Hepatocyte (in vitro differentiated cells): ENCODE results near the gene ELOVL5. TPM values are rescaled to one million over a fixed set of nuclear protein-coding genes. Genes with fewer than 3 reads are reported as not detected.

Experiments
- DNase-seq: peaks from one replicate; pipeline ENCODE4 v3.0.0-alpha.2; 2016; ENCODE audit warnings: low spot score
- H2AFZ ChIP-seq: fragments of 200-600 bp; sonication (generic); 2 replicates; pipeline ENCODE4 v1.6.0; 2016; ENCODE audit warnings: antibody characterized with exemption, mild to moderate bottlenecking
- H3K27ac ChIP-seq: fragments of 200-600 bp; sonication (generic); 2 replicates; pipeline ENCODE4 v1.5.1; 2016; ENCODE audit warnings: mild to moderate bottlenecking
- H3K27me3 ChIP-seq: fragments of 200-600 bp; sonication (generic); 2 replicates; pipeline ENCODE4 v1.6.1; 2016
- H3K36me3 ChIP-seq: fragments of 200-600 bp; sonication (generic); replicated peaks from 2 replicates; pipeline ENCODE4 v1.5.1; 2016; ENCODE audit warnings: low read depth; ENCODE audit not compliant: insufficient read depth
- H3K4me1 ChIP-seq: fragments of 200-600 bp; sonication (generic); 2 replicates; pipeline ENCODE4 v1.5.1; 2016; ENCODE audit warnings: mild to moderate bottlenecking, moderate library complexity; ENCODE audit not compliant: insufficient read depth
- H3K4me2 ChIP-seq: fragments of 200-600 bp; sonication (generic); 2 replicates; pipeline ENCODE4 v1.6.0; 2016
- H3K4me3 ChIP-seq: fragments of 200-600 bp; sonication (generic); 2 replicates; pipeline ENCODE4 v1.5.1; 2016; ENCODE audit warnings: mild to moderate bottlenecking
- H3K79me2 ChIP-seq: fragments of 200-600 bp; sonication (generic); 2 replicates; pipeline ENCODE4 v1.6.0; 2017; ENCODE audit warnings: mild to moderate bottlenecking
- H3K9me2 ChIP-seq: fragments of 200-600 bp; sonication (generic); replicated peaks from 2 replicates; pipeline ENCODE4 v1.6.0; 2017; ENCODE audit warnings: mild to moderate bottlenecking; ENCODE audit not compliant: insufficient read depth
- H3K9me3 ChIP-seq: fragments of 200-600 bp; sonication (generic); 2 replicates; pipeline ENCODE4 v1.5.1; 2016; ENCODE audit warnings: low read depth, mild to moderate bottlenecking
- H4K20me1 ChIP-seq: fragments of 200-600 bp; sonication (generic); 2 replicates; pipeline ENCODE4 v1.6.0; 2016; ENCODE audit warnings: mild to moderate bottlenecking; ENCODE audit not compliant: insufficient read depth, poor library complexity, severe bottlenecking
- EZH2 ChIP-seq: fragments of 200-600 bp; sonication (generic); IDR thresholded peaks from 2 replicates; pipeline ENCODE4 v1.6.1; 2016; ENCODE audit warnings: antibody characterized with exemption, mild to moderate bottlenecking, borderline replicate concordance
- EZH2phosphoT487 ChIP-seq: fragments of 200-600 bp; sonication (generic); IDR thresholded peaks from one replicate; pipeline ENCODE4 v1.6.1; 2018; ENCODE audit warnings: antibody characterized with exemption, mild to moderate bottlenecking, low read depth, moderate library complexity; ENCODE audit not compliant: unreplicated experiment, severe bottlenecking
- WGBS: methylation state at CpG from one replicate; pipeline ENCODE4 v1.1.6; 2016; ENCODE audit warnings: low lambda C conversion rate; ENCODE audit errors: missing lambda C conversion rate; 5-methylcytosine and 5-hydroxymethylcytosine counted together
- polyA plus RNA-seq: library from polyadenylated mRNA; unstranded; fragments of >200 nt; fragmentation: Nextera tagmentation; extraction: Ambion mirVana; gene quantifications from 2 replicates; pipeline ENCODE4 v1.2.1, GENCODE V29; 2016
- total RNA-seq: library from RNA; depleted of rRNA; stranded (reverse); fragments of >200 nt; gene quantifications from 2 replicates; pipeline ENCODE4 v1.2.3, GENCODE V29; 2014
- TF ChIP-seq, protein P1 (sequence below): fragments of 200-600 bp; sonication (generic); IDR thresholded peaks from 2 replicates; pipeline ENCODE4 v1.5.1; 2016; ENCODE audit warnings: antibody characterized with exemption, mild to moderate bottlenecking; ENCODE audit not compliant: poor library complexity

Gene ELOVL5
- total and polyA plus RNA-seq, 2 experiments from 2014 or later = 144 to 156 TPM

GRCh38 chr6:53326372-53327016, 22.3 kb downstream of the ELOVL5 start:
- DNase-seq = peak; percentile 69
- Histone ChIP-seq H3K9me2 (no peaks in the 10 kb centered on the region), H3K36me3 (no peaks in the 10 kb centered on the region), H3K9me3 (no peaks in the 10 kb centered on the region), H3K4me2 (peak overlapping the region; percentile 43), H4K20me1 (peaks cover 15% of the 10 kb centered on the region), H3K79me2 (peaks cover 89% of the 10 kb centered on the region), H2AFZ (no peak overlapping the region), H3K27ac (peak overlapping the region; percentile 25), H3K27me3 (no peaks in the 10 kb centered on the region), H3K4me1 (peaks cover 20% of the 10 kb centered on the region), H3K4me3 (no peak overlapping the region)
- TF ChIP-seq EZH2 (no peak), EZH2phosphoT487 (no peak)
- TF ChIP-seq, protein P1, sequence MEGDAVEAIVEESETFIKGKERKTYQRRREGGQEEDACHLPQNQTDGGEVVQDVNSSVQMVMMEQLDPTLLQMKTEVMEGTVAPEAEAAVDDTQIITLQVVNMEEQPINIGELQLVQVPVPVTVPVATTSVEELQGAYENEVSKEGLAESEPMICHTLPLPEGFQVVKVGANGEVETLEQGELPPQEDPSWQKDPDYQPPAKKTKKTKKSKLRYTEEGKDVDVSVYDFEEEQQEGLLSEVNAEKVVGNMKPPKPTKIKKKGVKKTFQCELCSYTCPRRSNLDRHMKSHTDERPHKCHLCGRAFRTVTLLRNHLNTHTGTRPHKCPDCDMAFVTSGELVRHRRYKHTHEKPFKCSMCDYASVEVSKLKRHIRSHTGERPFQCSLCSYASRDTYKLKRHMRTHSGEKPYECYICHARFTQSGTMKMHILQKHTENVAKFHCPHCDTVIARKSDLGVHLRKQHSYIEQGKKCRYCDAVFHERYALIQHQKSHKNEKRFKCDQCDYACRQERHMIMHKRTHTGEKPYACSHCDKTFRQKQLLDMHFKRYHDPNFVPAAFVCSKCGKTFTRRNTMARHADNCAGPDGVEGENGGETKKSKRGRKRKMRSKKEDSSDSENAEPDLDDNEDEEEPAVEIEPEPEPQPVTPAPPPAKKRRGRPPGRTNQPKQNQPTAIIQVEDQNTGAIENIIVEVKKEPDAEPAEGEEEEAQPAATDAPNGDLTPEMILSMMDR = no peak
- WGBS = 59% methylated on average over 11 of the region's 11 CpGs

DNA sequence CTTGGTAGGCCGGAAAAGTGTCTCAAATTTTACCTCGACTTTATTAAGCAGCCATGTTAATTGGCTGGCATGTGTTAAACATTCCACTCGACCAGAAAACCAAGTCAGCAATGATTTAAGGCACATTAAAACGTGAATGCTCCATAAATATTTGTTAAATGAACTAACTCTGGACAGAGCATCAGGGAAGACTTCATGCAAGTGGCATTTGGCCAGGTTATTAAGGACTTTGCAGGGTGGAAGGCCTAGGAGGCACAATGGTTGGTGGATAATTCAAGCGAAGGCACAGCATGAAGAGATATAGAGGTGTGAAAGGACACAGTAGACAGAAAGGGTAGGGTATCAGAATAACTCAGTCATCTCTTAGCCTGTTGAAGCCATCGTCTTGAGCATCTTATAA, 23.0 kb downstream of the ELOVL5 start:
- Histone ChIP-seq H3K4me1 (peaks cover 25% of the 10 kb centered on the region), H3K9me3 (no peaks in the 10 kb centered on the region), H3K36me3 (no peaks in the 10 kb centered on the region), H3K27ac (no peak overlapping the region), H3K4me2 (no peak overlapping the region), H4K20me1 (peaks cover 20% of the 10 kb centered on the region), H3K79me2 (peaks cover 89% of the 10 kb centered on the region), H3K27me3 (no peaks in the 10 kb centered on the region), H3K9me2 (no peaks in the 10 kb centered on the region), H2AFZ (no peak overlapping the region), H3K4me3 (no peak overlapping the region)
- DNase-seq = no peak
- 91% methylated on average over 6 of the region's 6 CpGs for WGBS
- no peak for TF ChIP-seq EZH2
- TF ChIP-seq, protein P1 = no peak
- no peak for TF ChIP-seq EZH2phosphoT487

DNA sequence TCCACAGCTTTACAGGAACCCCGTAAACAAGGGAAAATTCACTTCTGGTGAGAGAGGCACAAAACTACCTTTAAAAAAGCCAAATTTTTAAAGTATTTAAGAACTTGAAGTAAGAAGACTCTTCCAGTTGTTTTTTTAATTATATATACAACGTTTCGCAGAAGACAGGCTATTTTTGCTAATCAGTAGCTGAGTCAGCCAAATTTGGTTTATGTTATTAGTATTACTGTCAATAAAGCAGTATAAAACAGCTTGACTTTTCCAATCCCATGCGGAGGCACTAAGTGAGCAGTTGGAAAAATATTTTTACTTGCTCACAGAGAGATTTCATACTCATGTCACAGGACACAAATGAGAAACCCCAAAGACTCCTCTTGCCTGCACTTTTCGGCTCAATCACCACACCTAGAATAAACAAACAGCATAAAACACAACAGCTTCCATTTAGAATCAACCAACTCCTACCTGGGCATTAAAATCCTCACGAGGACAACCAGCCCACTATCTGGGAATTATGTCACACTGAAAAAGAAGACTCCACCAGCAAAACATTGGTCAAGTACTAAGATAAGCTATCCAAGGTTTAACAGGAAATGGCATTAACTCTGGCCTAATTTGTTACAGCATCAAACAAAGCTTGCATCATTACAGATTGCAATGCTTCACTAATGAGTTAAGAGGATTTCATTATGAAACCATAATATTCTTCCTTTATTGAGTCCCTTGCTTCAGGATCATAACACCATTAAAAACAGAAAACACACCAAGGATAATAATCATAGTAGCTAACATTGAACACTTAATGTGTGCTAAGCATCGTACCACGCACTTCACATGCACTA, 26.3 kb downstream of the ELOVL5 start:
- Histone ChIP-seq H3K79me2 (peaks cover 86% of the 10 kb centered on the region), H4K20me1 (peaks cover 16% of the 10 kb centered on the region), H3K4me2 (peak overlapping the region; percentile 43), H3K4me1 (peaks cover 25% of the 10 kb centered on the region), H2AFZ (no peak overlapping the region), H3K27ac (peak overlapping the region; percentile 41), H3K9me3 (no peaks in the 10 kb centered on the region), H3K4me3 (no peak overlapping the region), H3K36me3 (no peaks in the 10 kb centered on the region), H3K27me3 (no peaks in the 10 kb centered on the region), H3K9me2 (no peaks in the 10 kb centered on the region)
- no peak for TF ChIP-seq EZH2phosphoT487
- no peak for TF ChIP-seq EZH2
- TF ChIP-seq, protein P1 = no peak
- WGBS = 67% methylated on average over 8 of the region's 8 CpGs
- DNase-seq = no peak
